OCI-LY7 (cell line): ENCODE results near the gene TLCD1. TPM values are rescaled to one million over a fixed set of nuclear protein-coding genes. Genes with fewer than 3 reads are reported as not detected.

Experiments
- BruUV-seq: library from RNA; stranded (reverse); fragments of 400-500 nt; replicated peaks from 2 replicates; lab custom pipeline; 2021; lab: Mats Ljungman, UMichigan
- CTCF ChIA-PET: fragments of 300-600 bp; sonication (Branson Sonifier 250); formaldehyde crosslinking; loops from one replicate; lab custom pipeline; 2022; ENCODE audit warnings: antibody characterized with exemption; ENCODE audit not compliant: unreplicated experiment; lab: Charles Lee
- POLR2A ChIA-PET: fragments of 300-600 bp; sonication (Branson Sonifier 250); formaldehyde crosslinking; loops from one replicate; lab custom pipeline; 2022; ENCODE audit warnings: antibody characterized with exemption; lab: Charles Lee
- DNase-seq: peaks from one replicate; pipeline ENCODE4 v3.0.0-alpha.2; 2015; ENCODE audit warnings: low spot score
- H2AFZ ChIP-seq: fragments of 200-600 bp; sonication (generic), shearing (Covaris generic); 2 replicates; pipeline ENCODE4 v1.6.1; 2014; ENCODE audit warnings: mild to moderate bottlenecking, antibody characterized with exemption, low read length, moderate library complexity
- H3K27ac ChIP-seq: fragments of 200-600 bp; sonication (generic); 2 replicates; pipeline ENCODE4 v1.5.1; 2014; ENCODE audit warnings: mixed run types, low read depth, mild to moderate bottlenecking, moderate library complexity, low read length, inconsistent platforms; ENCODE audit not compliant: poor library complexity, severe bottlenecking
- H3K36me3 ChIP-seq: fragments of 200-600 bp; sonication (generic); 2 replicates; pipeline ENCODE4 v1.6.1; 2014; ENCODE audit warnings: mild to moderate bottlenecking, antibody characterized with exemption, low read length, moderate library complexity, mixed read lengths; ENCODE audit not compliant: insufficient read depth
- H3K4me1 ChIP-seq: fragments of 200-600 bp; sonication (generic); 2 replicates; pipeline ENCODE4 v1.5.1; 2014; ENCODE audit warnings: mild to moderate bottlenecking, low read length; ENCODE audit not compliant: insufficient read depth, poor library complexity, severe bottlenecking
- H3K4me2 ChIP-seq: fragments of 200-600 bp; sonication (generic); 2 replicates; pipeline ENCODE4 v1.6.1; 2014; ENCODE audit warnings: mild to moderate bottlenecking, low read length
- H3K4me3 ChIP-seq: fragments of 200-600 bp; sonication (generic); 2 replicates; pipeline ENCODE4 v1.5.1; 2014; ENCODE audit warnings: mild to moderate bottlenecking, low read depth, low read length; ENCODE audit not compliant: poor library complexity, severe bottlenecking
- H3K79me2 ChIP-seq: fragments of 200-600 bp; sonication (generic); 2 replicates; pipeline ENCODE4 v1.6.1; 2016; ENCODE audit warnings: low read depth, mild to moderate bottlenecking, low read length, moderate library complexity, mixed read lengths; ENCODE audit not compliant: insufficient read depth
- H3K9me2 ChIP-seq: fragments of 200-600 bp; sonication (generic); 2 replicates; pipeline ENCODE4 v1.6.1; 2016; ENCODE audit warnings: mild to moderate bottlenecking, low read length, mixed read lengths; ENCODE audit not compliant: insufficient read depth
- H3K9me3 ChIP-seq: fragments of 200-600 bp; sonication (generic); 2 replicates; pipeline ENCODE4 v1.6.1; 2014; ENCODE audit warnings: mild to moderate bottlenecking, mixed run types, low read length, mixed read lengths
- H4K20me1 ChIP-seq: fragments of 200-600 bp; sonication (generic); 2 replicates; pipeline ENCODE4 v1.6.1; 2014; ENCODE audit warnings: mild to moderate bottlenecking, antibody characterized with exemption, low read length, moderate library complexity, mixed read lengths; ENCODE audit not compliant: insufficient read depth
- EZH2phosphoT487 ChIP-seq: fragments of 200-600 bp; sonication (generic); IDR thresholded peaks from 2 replicates; pipeline ENCODE4 v1.6.1; 2018; ENCODE audit warnings: low read depth, borderline replicate concordance, mild to moderate bottlenecking, mixed run types, antibody characterized with exemption, low read length, moderate library complexity, mixed read lengths
- intact Hi-C: fragments of 100-400 bp; cut with micrococcal nuclease; formaldehyde crosslinking; loops from one replicate; pipeline ENCODE4 v1.10.0; 2022; ENCODE audit not compliant: unreplicated experiment
- total RNA-seq, 2 experiments: library from RNA; depleted of rRNA in 1 of 2; stranded (reverse); fragments of >200 nt in 1 of 2; shearing (Covaris generic) in 1 of 2; gene quantifications; 2 replicates each; pipeline ENCODE4 v1.2.3, GENCODE V29; 2014 to 2022
- TF ChIP-seq, protein P1 (sequence below): fragments of 200-600 bp; sonication (generic); conservative IDR thresholded peaks from 2 replicates; pipeline ENCODE4 v1.5.1; 2014; ENCODE audit warnings: mild to moderate bottlenecking, antibody characterized with exemption, low read length, moderate library complexity, mixed read lengths

The TLCD1 gene
- total RNA-seq, 2 experiments from 2014 or later = 0.28 to 2.5 TPM

DNA sequence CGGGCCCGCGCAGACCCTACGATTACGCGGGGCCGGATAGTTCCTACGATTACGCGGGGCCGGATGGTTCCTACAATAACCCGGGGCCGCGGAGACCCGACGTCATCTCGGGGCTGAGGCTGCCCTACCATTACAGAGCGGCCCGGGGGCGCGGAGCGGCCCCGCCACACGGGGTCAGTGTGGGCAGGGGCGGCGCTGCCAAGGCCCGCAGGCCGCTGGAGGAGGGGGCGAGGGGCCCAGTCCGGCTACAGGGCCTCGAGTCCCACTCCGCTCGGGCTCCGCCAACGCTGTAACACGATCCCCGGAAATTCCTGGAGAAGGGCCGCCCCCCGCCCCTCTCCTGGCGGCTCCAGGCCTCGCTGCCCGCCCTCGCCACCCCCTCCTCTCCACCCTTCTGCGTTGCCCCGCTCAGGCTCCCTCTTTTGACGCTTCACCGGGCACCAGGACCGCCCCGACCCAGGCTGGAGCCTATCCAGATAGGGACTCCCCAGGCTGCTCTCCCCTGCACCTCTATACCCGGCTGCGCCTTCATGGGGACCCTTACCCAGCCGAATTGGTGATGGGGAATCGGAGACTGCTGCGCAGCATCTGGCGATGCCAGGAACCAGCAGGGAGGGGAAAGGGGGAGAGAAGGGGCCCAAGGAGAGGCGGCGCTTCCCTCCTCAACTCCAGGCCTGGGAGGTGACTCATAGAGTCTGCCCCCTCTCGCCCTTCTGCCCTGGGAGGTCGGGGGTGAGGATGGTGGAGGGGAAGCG lies 8.3 kb downstream of the TLCD1 start, which contains the start of gene RAB34:
Gene RAB34 (minus strand): TSS at position 291 of the 755 bp plus-strand sequence. CDS start 602 bp downstream, outside the sequence.
- ChIA-PET POLR2A (no interaction called here), CTCF (no interaction called here)
- Histone ChIP-seq H2AFZ (no peak within 1 kb of the TSS), H3K9me2 (no peaks in the 10 kb centered on the region), H3K27ac (no peak within 1 kb of the TSS), H3K9me3 (no peaks in the 10 kb centered on the region), H3K36me3 (peaks cover 29% of the 10 kb centered on the region), H3K4me3 (peak within 1 kb of the TSS; percentile 88), H3K4me1 (peaks cover 23% of the 10 kb centered on the region), H3K79me2 (peaks cover 30% of the 10 kb centered on the region), H4K20me1 (peaks cover 9% of the 10 kb centered on the region; the same call in 1 of the 2 replicates), H3K4me2 (peak within 1 kb of the TSS; percentile 92)
- DNase-seq = no peak
- intact Hi-C loops = no loop called here
- BruUV-seq = no TSS peak
- TF ChIP-seq, protein P1, sequence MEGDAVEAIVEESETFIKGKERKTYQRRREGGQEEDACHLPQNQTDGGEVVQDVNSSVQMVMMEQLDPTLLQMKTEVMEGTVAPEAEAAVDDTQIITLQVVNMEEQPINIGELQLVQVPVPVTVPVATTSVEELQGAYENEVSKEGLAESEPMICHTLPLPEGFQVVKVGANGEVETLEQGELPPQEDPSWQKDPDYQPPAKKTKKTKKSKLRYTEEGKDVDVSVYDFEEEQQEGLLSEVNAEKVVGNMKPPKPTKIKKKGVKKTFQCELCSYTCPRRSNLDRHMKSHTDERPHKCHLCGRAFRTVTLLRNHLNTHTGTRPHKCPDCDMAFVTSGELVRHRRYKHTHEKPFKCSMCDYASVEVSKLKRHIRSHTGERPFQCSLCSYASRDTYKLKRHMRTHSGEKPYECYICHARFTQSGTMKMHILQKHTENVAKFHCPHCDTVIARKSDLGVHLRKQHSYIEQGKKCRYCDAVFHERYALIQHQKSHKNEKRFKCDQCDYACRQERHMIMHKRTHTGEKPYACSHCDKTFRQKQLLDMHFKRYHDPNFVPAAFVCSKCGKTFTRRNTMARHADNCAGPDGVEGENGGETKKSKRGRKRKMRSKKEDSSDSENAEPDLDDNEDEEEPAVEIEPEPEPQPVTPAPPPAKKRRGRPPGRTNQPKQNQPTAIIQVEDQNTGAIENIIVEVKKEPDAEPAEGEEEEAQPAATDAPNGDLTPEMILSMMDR = no peak
- no peak for TF ChIP-seq EZH2phosphoT487

DNA sequence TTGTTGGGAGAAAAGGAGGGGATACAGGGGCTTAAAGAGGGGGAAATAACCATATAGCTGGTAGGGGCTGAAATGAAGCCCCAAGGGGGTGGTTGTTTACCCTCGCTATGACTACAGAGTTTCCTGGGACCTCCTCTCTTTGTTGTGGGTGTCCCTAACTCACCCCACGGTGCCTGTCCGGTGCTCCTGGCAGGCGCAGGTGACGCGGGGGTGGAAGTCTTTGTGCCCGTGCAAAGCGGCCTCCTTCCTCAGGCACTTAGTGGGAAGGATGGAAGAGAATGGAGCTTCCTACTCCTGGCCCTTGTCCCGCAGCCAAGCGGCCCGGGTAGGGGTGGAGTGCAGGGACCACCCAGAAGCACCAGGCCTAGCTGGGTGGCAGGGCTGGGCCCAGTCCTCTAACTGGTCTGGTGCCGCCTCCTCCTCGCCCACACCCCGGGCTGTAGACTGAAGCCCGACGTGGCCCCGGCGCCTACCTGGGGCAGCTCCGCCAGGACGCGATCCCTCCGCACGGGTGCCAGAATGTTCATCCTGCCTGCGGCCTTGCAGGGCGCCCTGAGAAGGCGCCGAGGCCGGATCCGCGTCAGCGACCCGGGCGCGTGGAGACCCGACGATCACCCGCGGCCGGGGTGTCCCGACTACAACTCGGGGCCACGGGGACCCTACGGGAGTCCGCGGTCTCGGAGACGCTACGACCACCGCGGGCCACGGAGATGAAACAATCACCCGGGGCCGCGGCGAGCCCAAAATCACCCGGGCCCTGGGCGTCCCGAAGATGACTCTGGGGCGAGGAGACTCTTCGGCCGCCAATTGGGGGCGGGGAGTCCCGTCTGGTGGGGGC lies 9.1 kb downstream of the TLCD1 start:
- no peak overlapping the region for H3K4me2 ChIP-seq
- H3K79me2 ChIP-seq = peaks cover 22% of the 10 kb centered on the region
- CTCF ChIA-PET = no interaction called here
- no peaks in the 10 kb centered on the region for H3K9me3 ChIP-seq
- H3K4me1 ChIP-seq = peaks cover 22% of the 10 kb centered on the region
- no TSS peak for BruUV-seq
- POLR2A ChIA-PET = no interaction called here
- TF ChIP-seq, protein P1 = no peak
- TF ChIP-seq EZH2phosphoT487 = no peak
- no peak overlapping the region for H2AFZ ChIP-seq
- intact Hi-C loops = no loop called here
- no peak overlapping the region for H3K4me3 ChIP-seq
- H3K27ac ChIP-seq = no peak overlapping the region
- no peaks in the 10 kb centered on the region for H3K9me2 ChIP-seq
- no peak for DNase-seq
- peaks cover 21% of the 10 kb centered on the region for H3K36me3 ChIP-seq
- H4K20me1 ChIP-seq = peaks cover 5% of the 10 kb centered on the region; the same call in 1 of the 2 replicates
